HepG2 (cell line): ENCODE measurements around the gene APBB2. TPM values are rescaled to one million over a fixed set of nuclear protein-coding genes. Genes with fewer than 3 reads are reported as not detected.

ENCODE experiments used
- ATAC-seq: fragments of 200-7000 bp; cut with Tn5 transposase; 3 replicates; pipeline ENCODE4 v1.9.1; 2020; ENCODE audit warnings: mild to moderate bottlenecking, moderate library complexity
- BruUV-seq: library from RNA; stranded (reverse); fragments of 400-500 nt; replicated peaks from 2 replicates; lab custom pipeline; 2021; lab: Mats Ljungman, UMichigan
- CTCF ChIA-PET: fragments of 300-600 bp; formaldehyde crosslinking; extraction: SDS; loops from one replicate; lab custom pipeline; 2021; ENCODE audit warnings: low total read pairs, inconsistent platforms, low intra/inter-chr PET ratio; lab: Yijun Ruan, JAX
- POLR2A ChIA-PET: fragments of 350-600 bp; sonication (Branson Sonifier 250); formaldehyde crosslinking; loops from one replicate; lab custom pipeline; 2020; ENCODE audit warnings: antibody characterized with exemption, inconsistent platforms; lab: Yijun Ruan, JAX
- DNase-seq: peaks from one replicate; pipeline ENCODE4 v3.0.0-alpha.2; 2015; ENCODE audit warnings: low spot score
- FAIRE-seq: peaks from 3 replicates; lab custom pipeline; 2011; peaks lifted over from hg19 to GRCh38; lab: Jason Lieb, UNC
- H2AFZ ChIP-seq: one replicate; pipeline ENCODE4 v1.6.1; 2011; ENCODE audit warnings: low read length, inconsistent platforms
- H3K27ac ChIP-seq: fragments of 300-600 bp; 3 replicates; pipeline ENCODE4 v1.8.0; 2011; ENCODE audit warnings: mixed run types, mild to moderate bottlenecking, mixed read lengths, low read length, inconsistent platforms; ENCODE audit not compliant: insufficient read depth; ENCODE audit errors: extremely low read length
- H3K27me3 ChIP-seq, 2 experiments: fragments of 200-600 bp in 1 of 2; 2 replicates in 1 of 2; 3 replicates in 1 of 2; pipeline versions ENCODE4 v1.6.0 to v1.8.0; 2011; ENCODE audit warnings: low read length in 2 of 2, mild to moderate bottlenecking in 2 of 2, moderate library complexity in 2 of 2, inconsistent platforms in 1 of 2; ENCODE audit not compliant: insufficient read depth in 2 of 2, control insufficient read depth in 1 of 2
- H3K36me3 ChIP-seq, 2 experiments: fragments of 200-600 bp in 1 of 2; replicated peaks in 1 of 2; 2 replicates in 1 of 2; 3 replicates in 1 of 2; pipeline versions ENCODE4 v1.5.1 to v1.8.0; 2011; ENCODE audit warnings: low read length in 2 of 2, inconsistent platforms in 1 of 2; ENCODE audit not compliant: insufficient read depth in 2 of 2, control insufficient read depth in 1 of 2
- H3K4me1 ChIP-seq: 2 replicates; pipeline ENCODE4 v1.5.1; 2012; ENCODE audit warnings: low read length, inconsistent platforms; ENCODE audit not compliant: insufficient read depth
- H3K4me2 ChIP-seq: 2 replicates; pipeline ENCODE4 v1.6.0; 2011; ENCODE audit warnings: low read depth, low read length, inconsistent platforms
- H3K4me3 ChIP-seq, 3 experiments: fragments of 200-600 bp in 1 of 3; sonication (generic), shearing (Covaris generic) in 1 of 3; replicated peaks in 1 of 3; 2 replicates each; pipeline ENCODE4 v1.5.1; 2011 to 2016; ENCODE audit warnings: low read length in 3 of 3, inconsistent platforms in 2 of 3, low read depth in 2 of 3, mild to moderate bottlenecking in 2 of 3, control low read depth in 1 of 3, mixed read lengths in 1 of 3; ENCODE audit not compliant: insufficient read depth in 1 of 3
- H3K79me2 ChIP-seq: one replicate; pipeline ENCODE4 v1.6.1; 2011; ENCODE audit warnings: low read length, inconsistent platforms; ENCODE audit not compliant: insufficient read depth
- H3K9ac ChIP-seq: 2 replicates; pipeline ENCODE4 v1.6.0; 2011; ENCODE audit warnings: mild to moderate bottlenecking, low read depth, low read length, inconsistent platforms; ENCODE audit not compliant: insufficient read depth
- H3K9me3 ChIP-seq: 2 replicates; pipeline ENCODE4 v1.5.1; 2012; ENCODE audit warnings: mild to moderate bottlenecking, low read length
- H4K20me1 ChIP-seq: 2 replicates; pipeline ENCODE4 v1.6.0; 2011; ENCODE audit warnings: inconsistent platforms, mild to moderate bottlenecking, low read length, moderate library complexity; ENCODE audit not compliant: insufficient read depth
- HNRNPLL ChIP-seq: fragments of 200-400 bp; formaldehyde crosslinking; IDR thresholded peaks from 2 replicates; pipeline ENCODE4 v1.6.1; 2017; ENCODE audit warnings: mild to moderate bottlenecking, low read depth, low read length; ENCODE audit not compliant: poor library complexity, severe bottlenecking
- JDP2 ChIP-seq: sonication (generic); formaldehyde crosslinking; IDR thresholded peaks from 2 replicates; pipeline ENCODE4 v1.8.1; 2022; ENCODE audit warnings: missing genetic modification reagents, borderline replicate concordance
- PHF20 ChIP-seq: sonication (generic); formaldehyde crosslinking; IDR thresholded peaks from 2 replicates; pipeline ENCODE4 v1.5.0; 2020; ENCODE audit warnings: mild to moderate bottlenecking, missing genetic modification reagents
- SMAD9 ChIP-seq: sonication (generic); formaldehyde crosslinking; IDR thresholded peaks from 2 replicates; pipeline ENCODE4 v1.5.1; 2020; ENCODE audit warnings: mild to moderate bottlenecking, missing genetic modification reagents
- ZNF678 ChIP-seq: sonication (generic); formaldehyde crosslinking; IDR thresholded peaks from 2 replicates; pipeline ENCODE4 v1.4.0; 2020; ENCODE audit warnings: mild to moderate bottlenecking, missing genetic modification reagents
- ZNF703 ChIP-seq: sonication (generic); formaldehyde crosslinking; IDR thresholded peaks from 2 replicates; pipeline ENCODE4 v1.5.1; 2020; ENCODE audit warnings: missing genetic modification reagents, mild to moderate bottlenecking, moderate library complexity, borderline replicate concordance
- WGBS: methylation state at CpG from one replicate; pipeline ENCODE4 v1.1.6; 2017; ENCODE audit warnings: low lambda C conversion rate; 5-methylcytosine and 5-hydroxymethylcytosine counted together
- in situ Hi-C: cut with HindIII; loops from 2 replicates; pipeline ENCODE4 v1.10.0; 2017; ENCODE audit warnings: low pct_unique_long_range_greater_than_20kb; ENCODE audit not compliant: extremely low pct_ligation_motif_present
- intact Hi-C: fragments of 100-400 bp; cut with micrococcal nuclease; formaldehyde crosslinking; loops from one replicate; pipeline ENCODE4 v1.10.0; 2022; ENCODE audit not compliant: unreplicated experiment
- polyA plus RNA-seq, 8 experiments: library from polyadenylated mRNA; depleted of rRNA in 3 of 8; stranded (reverse) in 7 of 8; unstranded in 1 of 8; fragments of >200 nt; fragmentation: Illumina TruSeq in 4 of 8; extraction: Trizol in 4 of 8; gene quantifications; 2 replicates each; pipeline versions ENCODE4 v1.2.1 to v1.2.3, GENCODE V29; 2011 to 2016; ENCODE audit warnings: low read depth in 4 of 8, missing spikeins in 1 of 8, mixed read lengths in 1 of 8; ENCODE audit not compliant: insufficient read depth in 1 of 8
- total RNA-seq, 5 experiments: library from RNA; depleted of rRNA; stranded (reverse); fragments of >200 nt; fragmentation: Illumina TruSeq; extraction: Trizol; gene quantifications; 2 replicates each; pipeline ENCODE4 v1.2.3, GENCODE V29; 2016; ENCODE audit warnings: low read depth in 1 of 5
- TF ChIP-seq, protein P1 (sequence below): conservative IDR thresholded peaks from 2 replicates; pipeline ENCODE4 v1.6.1; 2018; ENCODE audit warnings: missing genetic modification reagents

Gene APBB2
- total and polyA plus RNA-seq, 2 of the 13 experiments (the other 11 are each of a cell fraction or from before 2014, with no cell fraction given), result 11.7 to 17.0 TPM

DNA sequence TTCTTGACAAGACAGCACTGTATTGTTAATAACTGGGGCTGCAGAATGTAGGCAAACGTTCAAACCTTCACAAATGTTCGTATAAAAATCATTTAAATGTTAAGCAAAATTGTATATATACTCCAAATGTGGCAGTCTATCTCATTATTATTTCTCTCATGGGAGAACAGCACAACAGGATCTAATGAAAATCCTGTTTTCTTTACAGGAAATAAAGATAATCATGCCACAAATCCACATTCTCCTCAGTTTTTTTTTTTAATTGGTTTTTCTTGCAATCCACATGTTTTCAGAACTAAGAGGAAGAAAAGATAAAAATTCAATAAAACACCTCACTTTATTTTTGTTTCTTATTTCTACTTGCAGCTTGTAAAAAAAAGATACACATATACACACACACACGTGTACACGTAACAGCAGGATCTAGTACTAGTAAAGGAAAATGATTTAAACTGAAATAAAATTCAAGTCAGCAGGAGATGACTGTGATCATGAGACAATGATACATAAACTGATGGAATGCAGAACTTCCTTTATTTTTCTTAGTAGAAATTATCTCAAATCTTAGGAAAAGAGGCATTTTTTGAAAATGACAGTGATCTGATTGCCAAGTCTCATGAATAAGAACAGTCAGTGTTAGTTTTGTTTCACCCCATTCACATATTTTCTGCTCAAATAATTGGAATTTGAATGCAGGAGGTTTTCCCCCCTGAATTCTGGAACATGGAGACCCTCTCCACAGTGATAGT lies 11.3 kb downstream of the APBB2 start:
- Histone ChIP-seq H3K27me3 (no peaks in the 10 kb centered on the region; a peak in 1 of 5 replicates), H3K4me3 (no peak overlapping the region), H3K27ac (no peak overlapping the region), H3K4me1 (peaks cover 39% of the 10 kb centered on the region), H3K79me2 (peaks cover 82% of the 10 kb centered on the region), H3K4me2 (no peak overlapping the region), H3K9me3 (no peaks in the 10 kb centered on the region), H3K9ac (no peak overlapping the region), H2AFZ (no peak overlapping the region), H4K20me1 (no peaks in the 10 kb centered on the region; the same call in 1 of the 2 replicates), H3K36me3 (no peaks in the 10 kb centered on the region)
- TF ChIP-seq HNRNPLL, result no peak
- TF ChIP-seq PHF20 (CRISPR knock-in tag), result no peak
- no peak for TF ChIP-seq ZNF678
- TF ChIP-seq ZNF703 (CRISPR knock-in tag), result no peak
- TF ChIP-seq JDP2 (CRISPR knock-in tag), result no peak
- no TSS peak for BruUV-seq
- ATAC-seq (no peak), FAIRE-seq (no peak), DNase-seq (no peak)
- intact Hi-C loops (no loop called here), in situ Hi-C loops (no loop called here)
- ChIA-PET CTCF (no interaction called here), POLR2A (no interaction called here)
- 94% methylated on average over 4 of the region's 4 CpGs for WGBS

DNA sequence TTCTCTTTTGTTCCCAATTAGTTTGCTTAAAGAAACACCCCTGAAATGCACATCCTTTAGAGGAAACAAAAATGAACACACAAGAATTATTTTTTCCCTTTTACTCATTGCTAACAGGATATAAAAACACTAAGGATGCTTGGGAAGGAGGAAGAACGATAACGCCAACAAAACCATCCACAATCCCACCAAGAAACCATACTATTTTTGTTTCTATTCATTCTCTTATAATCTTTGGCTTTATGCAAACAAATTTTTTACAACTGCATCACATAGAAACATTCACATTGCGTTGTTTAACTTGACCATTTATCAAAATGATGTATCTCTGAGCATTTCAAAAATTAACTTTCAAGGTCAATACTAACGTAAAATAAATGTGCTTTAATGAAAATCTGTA lies 12.0 kb downstream of the APBB2 start:
- Histone ChIP-seq H3K9me3 (no peaks in the 10 kb centered on the region), H3K4me2 (no peak overlapping the region), H2AFZ (no peak overlapping the region), H3K9ac (no peak overlapping the region), H3K4me1 (peaks cover 38% of the 10 kb centered on the region), H3K27me3 (no peaks in the 10 kb centered on the region; a peak in 1 of 5 replicates), H3K79me2 (peaks cover 81% of the 10 kb centered on the region), H3K36me3 (no peaks in the 10 kb centered on the region), H3K27ac (no peak overlapping the region), H3K4me3 (no peak overlapping the region), H4K20me1 (no peaks in the 10 kb centered on the region; the same call in 1 of the 2 replicates)
- 94% methylated on average over 4 of the region's 4 CpGs for WGBS
- no peak for TF ChIP-seq SMAD9 (CRISPR knock-in tag)
- TF ChIP-seq, protein P1, sequence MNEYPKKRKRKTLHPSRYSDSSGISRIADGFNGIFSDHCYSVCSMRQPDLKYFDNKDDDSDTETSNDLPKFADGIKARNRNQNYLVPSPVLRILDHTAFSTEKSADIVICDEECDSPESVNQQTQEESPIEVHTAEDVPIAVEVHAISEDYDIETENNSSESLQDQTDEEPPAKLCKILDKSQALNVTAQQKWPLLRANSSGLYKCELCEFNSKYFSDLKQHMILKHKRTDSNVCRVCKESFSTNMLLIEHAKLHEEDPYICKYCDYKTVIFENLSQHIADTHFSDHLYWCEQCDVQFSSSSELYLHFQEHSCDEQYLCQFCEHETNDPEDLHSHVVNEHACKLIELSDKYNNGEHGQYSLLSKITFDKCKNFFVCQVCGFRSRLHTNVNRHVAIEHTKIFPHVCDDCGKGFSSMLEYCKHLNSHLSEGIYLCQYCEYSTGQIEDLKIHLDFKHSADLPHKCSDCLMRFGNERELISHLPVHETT (CRISPR knock-in tag), result no peak
- DNase-seq (no peak), FAIRE-seq (peak; percentile 15), ATAC-seq (no peak)
- ChIA-PET CTCF (no interaction called here), POLR2A (no interaction called here)
- intact Hi-C loops (no loop called here), in situ Hi-C loops (no loop called here)
- BruUV-seq, result no TSS peak
